Naive thymus-derived CD4-positive, alpha-beta T cell (primary cell): ENCODE measurements around the gene SLC35G6. TPM values are rescaled to one million over a fixed set of nuclear protein-coding genes. Genes with fewer than 3 reads are reported as not detected.

Experiments
- ATAC-seq: fragments of 150-1000 bp; cut with Tn5 transposase; 2 replicates; pipeline ENCODE4 v1.10.0; 2021; ENCODE audit warnings: mild to moderate bottlenecking, moderate library complexity
- CTCF ChIA-PET: fragments of 350-600 bp; sonication (Branson Sonifier 250); formaldehyde crosslinking; loops from one replicate; lab custom pipeline; 2021; ENCODE audit warnings: antibody characterized with exemption; lab: Charles Lee
- POLR2A ChIA-PET: fragments of 350-600 bp; sonication (Branson Sonifier 250); formaldehyde crosslinking; loops from one replicate; lab custom pipeline; 2021; ENCODE audit warnings: antibody characterized with exemption, inconsistent platforms; lab: Charles Lee
- DNase-seq, 9 donors: peaks; one replicate each; pipeline versions ENCODE4 v3.0.0 to v3.0.0-alpha.2; 2020 to 2022; ENCODE audit warnings: mixed read lengths in 1 of 9
- H3K27ac ChIP-seq: one replicate; pipeline ENCODE4 v1.7.0; 2013; ENCODE audit warnings: mild to moderate bottlenecking, low read depth, low read length, moderate library complexity
- H3K27me3 ChIP-seq, 2 donors: one replicate each; pipeline ENCODE4 v1.7.0; 2013; ENCODE audit warnings: low read length in 2 of 2, mild to moderate bottlenecking in 2 of 2, moderate library complexity in 2 of 2; ENCODE audit not compliant: control insufficient read depth in 2 of 2, insufficient read depth in 2 of 2
- H3K36me3 ChIP-seq, 3 experiments: 1 replicate in 2 of 3; 2 replicates in 1 of 3; pipeline ENCODE4 v1.7.0; 2013; ENCODE audit warnings: low read length in 3 of 3, mild to moderate bottlenecking in 3 of 3, moderate library complexity in 1 of 3; ENCODE audit not compliant: insufficient read depth in 3 of 3, control insufficient read depth in 2 of 3
- H3K4me1 ChIP-seq, 2 donors: one replicate each; pipeline ENCODE4 v1.7.0; 2013; ENCODE audit warnings: low read length in 2 of 2, mild to moderate bottlenecking in 2 of 2, moderate library complexity in 1 of 2; ENCODE audit not compliant: control insufficient read depth in 2 of 2, insufficient read depth in 2 of 2
- H3K4me3 ChIP-seq: 2 replicates; pipeline ENCODE4 v1.7.0; 2013; ENCODE audit warnings: mild to moderate bottlenecking, low read length
- H3K9me3 ChIP-seq, 3 experiments: 1 replicate in 2 of 3; 2 replicates in 1 of 3; pipeline ENCODE4 v1.7.0; 2013; ENCODE audit warnings: low read length in 3 of 3; ENCODE audit not compliant: control insufficient read depth in 2 of 3
- H3K27ac Mint-ChIP-seq, 9 donors: one replicate each; pipeline ENCODE4 v1.8.0; 2020 to 2022; ENCODE audit warnings: mixed read lengths in 9 of 9, mild to moderate bottlenecking in 8 of 9, moderate library complexity in 5 of 9, inconsistent platforms in 2 of 9
- H3K27me3 Mint-ChIP-seq, 5 donors: one replicate each; pipeline ENCODE4 v1.8.0; 2021 to 2022; ENCODE audit warnings: mixed read lengths in 5 of 5, mild to moderate bottlenecking in 1 of 5
- H3K36me3 Mint-ChIP-seq, 5 donors: one replicate each; pipeline ENCODE4 v1.8.0; 2020 to 2022; ENCODE audit warnings: mixed read lengths in 5 of 5, mild to moderate bottlenecking in 3 of 5, inconsistent platforms in 1 of 5
- H3K4me1 Mint-ChIP-seq, 7 donors: one replicate each; pipeline ENCODE4 v1.8.0; 2020 to 2022; ENCODE audit warnings: mixed read lengths in 7 of 7, mild to moderate bottlenecking in 3 of 7, inconsistent platforms in 1 of 7
- H3K4me3 Mint-ChIP-seq, 10 donors: one replicate each; pipeline ENCODE4 v1.8.0; 2020 to 2022; ENCODE audit warnings: mild to moderate bottlenecking in 10 of 10, mixed read lengths in 10 of 10, moderate library complexity in 6 of 10, inconsistent platforms in 2 of 10
- H3K9me3 Mint-ChIP-seq, 11 donors: one replicate each; pipeline ENCODE4 v1.8.0; 2020 to 2022; ENCODE audit warnings: mixed read lengths in 11 of 11, mild to moderate bottlenecking in 4 of 11, inconsistent platforms in 1 of 11, moderate library complexity in 1 of 11
- intact Hi-C, 2 donors: fragments of 100-400 bp; cut with micrococcal nuclease; formaldehyde crosslinking; loops; one replicate each; pipeline ENCODE4 v1.15.1; 2023
- polyA plus RNA-seq, 2 donors: library from polyadenylated mRNA; unstranded; fragments of 300-500 nt; fragmentation: Illumina TruSeq; gene quantifications; one replicate each; pipeline ENCODE4 v1.2.3, GENCODE V29; 2021
- total RNA-seq, 6 experiments: library from RNA in 5 of 6; stranded (reverse) in 5 of 6; gene quantifications; 1 replicate in 5 of 6; 2 replicates in 1 of 6; pipeline ENCODE4 v1.2.3 and lab custom pipeline; 2021 to 2026

Gene SLC35G6
- total and polyA plus RNA-seq, 7 experiments from 2014 or later: 0.16 TPM; not detected in 6

- Mint-ChIP-seq H3K36me3 (peaks cover 0 to 6% (median 0%) of the 10 kb centered on the region in 5 donors), H3K9me3 (peaks cover 0 to 1% (median 0%) of the 10 kb centered on the region in 11 donors), H3K4me1 (peaks cover 42 to 81% (median 60%) of the 10 kb centered on the region in 7 donors), H3K4me3 (peak overlapping the region; percentile 7 to 99 (median 92)), H3K27me3 (no peaks in the 10 kb centered on the region), H3K27ac (peak overlapping the region in 8 of 9 donors; percentile 90 to 99 (median 96))
- ATAC-seq (no peak), DNase-seq (no peak)
- Histone ChIP-seq H3K36me3 (peaks cover 0 to 3% (median 0%) of the 10 kb centered on the region in 3 experiments), H3K9me3 (no peaks in the 10 kb centered on the region), H3K27ac (peak overlapping the region; percentile 100), H3K4me3 (no peak overlapping the region), H3K27me3 (no peaks in the 10 kb centered on the region), H3K4me1 (peaks cover 19 to 42% of the 10 kb centered on the region in 2 donors)
- ChIA-PET CTCF (interaction anchor here (0.9 to 3.0 kb wide), 6 partner anchors 9 to 617 kb away, joined by 3 to 14 read pairs (median 6); partner anchors contain the start of gene TMEM102), POLR2A (interaction anchor here (0.5 to 12.3 kb wide), 18 partner anchors 9 to 210 kb away, joined by 3 to 199 read pairs (median 4); partner anchors contain the start of genes TMEM102, TMEM256, TNFSF12 and TP53)
- intact Hi-C loops: no loop called here
Measured at GRCh38 chr17:7476494-7476893, 4.8 kb upstream of the SLC35G6 start.

- DNase-seq (no peak), ATAC-seq (no peak)
- ChIA-PET CTCF (interaction anchor here (1.0 to 2.9 kb wide), 3 partner anchors 9 to 84 kb away, joined by 4 to 8 read pairs (median 7); no protein-coding TSS in a partner anchor), POLR2A (interaction anchor here (0.7 to 12.3 kb wide), 15 partner anchors 8 to 210 kb away, joined by 3 to 199 read pairs (median 4); partner anchors contain the start of genes CHRNB1, TMEM102, TMEM256 and TNFSF12)
- Mint-ChIP-seq H3K9me3 (peaks cover 0 to 3% (median 0%) of the 10 kb centered on the region in 11 donors), H3K4me3 (peak overlapping the region; percentile 32 to 99 (median 96)), H3K4me1 (peaks cover 42 to 81% (median 60%) of the 10 kb centered on the region in 7 donors), H3K36me3 (peaks cover 0 to 6% (median 0%) of the 10 kb centered on the region in 5 donors), H3K27me3 (no peaks in the 10 kb centered on the region), H3K27ac (peak overlapping the region in 8 of 9 donors; percentile 90 to 99 (median 96))
- no peaks in the 10 kb centered on the region for H3K9me3 ChIP-seq
- H3K27ac ChIP-seq: peak overlapping the region; percentile 100
- H3K4me1 ChIP-seq: peaks cover 19 to 44% of the 10 kb centered on the region in 2 donors
- no peak overlapping the region for H3K4me3 ChIP-seq
- peaks cover 0 to 3% (median 0%) of the 10 kb centered on the region in 3 experiments for H3K36me3 ChIP-seq
- intact Hi-C loops: no loop called here
- no peaks in the 10 kb centered on the region for H3K27me3 ChIP-seq
Measured at GRCh38 chr17:7476951-7477350, 4.3 kb upstream of the SLC35G6 start.

GRCh38 chr17:7477392-7478275 is 3.6 kb upstream of the SLC35G6 start:
- Mint-ChIP-seq H3K4me1 (peaks cover 44 to 84% (median 63%) of the 10 kb centered on the region in 7 donors), H3K9me3 (peaks cover 0 to 3% (median 0%) of the 10 kb centered on the region in 11 donors), H3K27ac (peak overlapping the region; percentile 90 to 99 (median 95)), H3K36me3 (peaks cover 0 to 6% (median 0%) of the 10 kb centered on the region in 5 donors), H3K27me3 (no peaks in the 10 kb centered on the region), H3K4me3 (peak overlapping the region; percentile 90 to 99 (median 97))
- Histone ChIP-seq H3K4me3 (peak overlapping the region; percentile 75), H3K27me3 (no peaks in the 10 kb centered on the region), H3K36me3 (peaks cover 0 to 3% (median 0%) of the 10 kb centered on the region in 3 experiments), H3K9me3 (no peaks in the 10 kb centered on the region), H3K4me1 (peaks cover 19 to 43% of the 10 kb centered on the region in 2 donors), H3K27ac (peak overlapping the region; percentile 100)
- ATAC-seq (peak; percentile 12), DNase-seq (peak in 7 of 9 donors; percentile 49 to 81 (median 56))
- intact Hi-C loops: loop anchor here in 1 of 2 donors (1.0 kb wide), 3 partner anchors 22 to 84 kb away; partner anchors contain the start of gene SENP3
- ChIA-PET CTCF (interaction anchor here (0.7 to 2.9 kb wide), 5 partner anchors 8 to 898 kb away, joined by 3 to 8 read pairs (median 4); partner anchors contain the start of gene TMEM102), POLR2A (interaction anchor here (0.6 to 12.3 kb wide), 14 partner anchors 8 to 209 kb away, joined by 3 to 199 read pairs (median 8); partner anchors contain the start of genes CHRNB1, MPDU1, TMEM102 and TMEM256)

- peaks cover 26 to 49% of the 10 kb centered on the region in 2 donors for H3K4me1 ChIP-seq
Measured at GRCh38 chr17:7478276-7479212, 2.7 kb upstream of the SLC35G6 start.

More at GRCh38 chr17:7478276-7479212, 2.7 kb upstream of the SLC35G6 start:
- H3K9me3 Mint-ChIP-seq: peaks cover 0 to 3% (median 0%) of the 10 kb centered on the region in 11 donors
- H3K27ac ChIP-seq: peak overlapping the region; percentile 100
- peak overlapping the region; percentile 90 to 99 (median 95) for H3K27ac Mint-ChIP-seq
- no peaks in the 10 kb centered on the region for H3K9me3 ChIP-seq
- POLR2A ChIA-PET: interaction anchor here (0.6 to 12.3 kb wide), 21 partner anchors 8 to 457 kb away, joined by 3 to 199 read pairs (median 4); partner anchors contain the start of genes ACAP1, CHRNB1, FXR2 and GPS2
- intact Hi-C loops: loop anchor here (1.0 kb wide), 4 partner anchors 23 to 83 kb away; partner anchors contain the start of genes SENP3 (in 1 of the 2) and TMEM256 (in 1 of the 2)
- H3K4me1 Mint-ChIP-seq: peaks cover 51 to 81% (median 70%) of the 10 kb centered on the region in 7 donors
- DNase-seq (peak; percentile 53 to 83 (median 73)), ATAC-seq (peak; percentile 56)
- H3K27me3 ChIP-seq: no peaks in the 10 kb centered on the region
- H3K36me3 ChIP-seq: peaks cover 0 to 3% (median 0%) of the 10 kb centered on the region in 3 experiments
- CTCF ChIA-PET: interaction anchor here (0.7 to 2.9 kb wide), 6 partner anchors 23 to 897 kb away, joined by 3 to 7 read pairs (median 3); partner anchors contain the start of gene TMEM102
- H3K4me3 Mint-ChIP-seq: peak overlapping the region; percentile 90 to 99 (median 97)
- H3K4me3 ChIP-seq: peak overlapping the region; percentile 75
- H3K27me3 Mint-ChIP-seq: no peaks in the 10 kb centered on the region
- peaks cover 0 to 6% (median 0%) of the 10 kb centered on the region in 5 donors for H3K36me3 Mint-ChIP-seq
